Measurements from ENCODE around the gene KAT6B.
A peak's percentile ranks its signal among the peaks of the same experiment; 100 is the strongest.
"Not testable (repeated sequence)": the region's sequence is repeated elsewhere in the genome, so short reads cannot be mapped to it uniquely, and the experiment has no call there.

The KAT6B gene

DNA sequence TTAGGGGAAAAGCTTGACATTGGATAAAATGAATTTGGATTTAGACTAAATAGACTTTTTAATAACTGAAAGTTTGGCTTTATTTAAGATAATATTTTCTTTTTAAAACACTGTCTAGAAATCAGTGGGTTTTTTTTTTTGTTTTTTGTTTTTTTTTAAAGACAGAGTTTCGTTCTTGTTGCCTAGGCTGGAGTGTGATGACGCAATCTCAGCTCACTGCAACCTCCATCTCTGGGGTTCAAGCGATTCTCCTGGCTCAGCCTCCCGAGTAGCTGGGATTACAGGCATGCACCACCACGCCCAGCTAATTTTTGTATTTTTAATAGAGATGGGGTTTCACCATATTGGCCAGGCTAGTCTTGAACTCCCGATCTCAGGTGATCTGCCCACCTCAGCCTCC is 66.9 kb downstream of the KAT6B start:
- DNase-seq = not testable (repeated sequence)

DNA sequence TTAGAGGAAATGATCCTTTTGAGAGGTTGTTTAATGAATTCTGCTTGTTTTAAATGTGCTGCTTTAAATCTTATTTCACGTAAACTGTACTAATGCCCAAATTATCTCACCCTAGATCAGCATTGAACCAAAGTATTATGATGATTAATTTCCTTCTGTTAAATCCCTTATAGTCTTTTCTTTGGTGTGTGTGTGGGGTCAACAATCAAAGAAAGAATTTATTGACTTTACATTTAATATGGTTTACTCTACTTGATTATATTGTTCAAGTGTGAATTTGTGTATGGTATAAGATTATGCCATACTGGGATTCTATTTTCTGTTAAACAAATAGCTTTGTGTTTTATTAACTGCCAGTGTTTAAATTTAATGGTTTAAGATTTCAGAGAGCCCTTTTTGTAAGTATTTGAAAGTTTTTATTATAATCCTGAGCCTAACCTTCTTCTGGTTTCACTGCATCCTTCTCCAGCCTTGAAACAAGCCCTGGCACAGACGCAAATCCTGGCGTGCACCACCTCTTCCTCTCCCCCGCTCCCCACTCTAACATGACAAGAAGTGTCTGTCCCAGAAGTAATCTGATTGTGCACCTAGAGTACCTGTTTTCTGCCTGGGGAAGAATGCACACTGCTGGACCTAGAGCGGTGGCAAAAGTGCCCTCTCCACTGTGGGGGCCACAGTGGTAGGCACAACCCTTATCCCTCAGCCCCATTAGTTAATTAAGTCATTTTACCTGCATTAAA is 70.6 kb downstream of the KAT6B start:
- DNase-seq = no peak

DNA sequence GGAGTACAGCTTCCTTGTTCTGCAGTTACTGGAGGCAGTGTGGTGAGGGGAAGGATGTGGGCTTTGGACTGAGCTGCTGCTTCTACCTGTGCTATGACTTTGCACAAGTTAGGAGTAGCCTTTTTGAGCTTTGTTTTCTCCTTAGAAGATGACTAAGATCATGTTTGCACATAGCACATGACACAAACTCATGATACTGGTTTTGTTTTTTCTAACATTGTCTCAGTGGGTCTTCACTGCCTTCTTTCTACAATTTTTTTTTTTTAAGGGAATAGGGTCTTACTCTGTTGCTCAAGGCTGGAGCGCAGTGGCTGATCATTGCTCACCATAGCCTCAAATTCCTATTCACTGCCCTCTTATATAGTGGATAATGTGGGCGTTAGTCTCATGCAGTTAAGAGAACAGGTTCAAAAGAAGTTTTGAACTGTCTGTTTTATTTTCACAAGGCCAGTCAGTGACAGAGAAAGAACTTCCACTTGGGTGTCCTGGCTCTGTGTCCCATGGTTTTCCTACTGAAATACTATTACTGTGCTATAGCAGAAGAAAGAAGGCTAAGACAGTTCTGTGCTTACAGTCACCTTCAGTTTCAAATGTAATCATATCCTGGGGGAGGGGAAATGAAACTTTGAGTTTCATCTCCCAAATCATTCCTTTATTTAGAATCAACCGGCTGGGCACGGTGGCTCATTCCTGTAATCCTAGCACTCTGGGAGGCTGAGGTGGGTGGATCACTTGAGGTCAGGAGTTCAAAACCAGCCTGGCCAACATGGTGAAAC is 72.0 kb downstream of the KAT6B start:
- DNase-seq = peak; percentile 33 to 47

DNA sequence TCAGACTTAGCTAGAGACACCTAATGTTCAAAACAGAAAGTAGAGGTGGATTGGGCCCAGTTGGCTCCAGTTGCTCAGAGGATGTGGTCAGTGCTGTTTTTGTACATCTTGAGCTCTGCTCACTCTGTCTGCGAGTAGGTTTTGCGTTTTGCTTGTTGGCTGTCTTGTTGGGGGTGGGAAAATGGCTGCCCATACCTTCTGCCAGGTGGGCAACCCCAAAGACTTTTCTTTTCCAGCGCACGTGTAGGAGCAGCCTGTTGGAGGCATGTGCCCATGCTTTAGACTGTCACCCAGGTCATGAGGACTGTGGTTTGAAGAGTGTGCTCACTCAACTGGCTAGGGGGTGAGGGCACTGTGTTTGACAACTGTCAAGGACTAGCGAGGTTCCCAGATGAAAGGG is 73.9 kb downstream of the KAT6B start:
- no peak for DNase-seq

DNA sequence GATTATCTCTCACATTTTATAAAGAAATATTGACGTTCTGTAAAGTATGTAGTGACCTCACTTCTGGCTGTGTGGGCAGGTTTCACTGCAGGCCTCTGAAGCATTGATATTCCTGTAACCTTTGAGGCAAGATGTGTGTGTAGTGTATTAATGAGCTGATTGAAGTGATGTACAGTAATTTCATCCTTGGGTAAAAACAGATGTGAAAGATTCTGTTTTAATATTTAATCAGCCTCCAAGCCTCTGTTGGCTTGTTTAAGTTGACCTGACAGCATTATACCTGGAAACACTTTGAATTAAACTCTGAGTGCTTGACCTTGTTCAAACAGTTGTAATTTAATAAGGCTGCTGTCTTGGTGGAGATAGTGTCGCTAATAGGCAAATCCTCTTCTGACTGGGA is 74.9 kb downstream of the KAT6B start:
- DNase-seq = no peak

DNA sequence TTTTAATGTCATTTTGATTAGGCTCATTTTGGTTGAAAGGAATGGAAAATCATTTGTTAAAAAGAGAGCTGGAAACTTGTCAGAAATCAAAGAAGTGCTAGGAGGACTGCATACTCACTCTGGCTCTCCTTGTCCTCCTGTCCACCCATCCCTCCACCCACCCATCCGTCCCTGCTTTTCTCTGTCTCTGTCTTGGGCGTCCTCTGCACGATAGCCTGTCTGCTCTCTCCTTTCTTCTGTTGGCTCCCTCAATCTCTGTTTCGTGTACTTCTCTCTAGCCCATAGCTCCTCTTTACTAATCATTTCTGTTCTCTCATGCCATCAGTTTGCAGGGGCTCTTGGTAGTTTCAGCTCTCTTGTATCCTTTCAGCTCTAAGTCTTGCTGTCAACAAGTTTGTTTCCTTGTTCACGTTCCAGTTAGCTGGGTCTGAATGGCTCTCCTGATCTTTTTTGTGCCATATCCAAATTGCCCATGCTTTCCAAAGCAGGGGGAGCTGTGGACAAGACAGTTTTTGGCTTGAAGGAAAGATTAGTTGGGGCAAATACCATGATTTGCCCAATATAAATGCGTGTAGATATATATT is 75.6 kb downstream of the KAT6B start:
- DNase-seq = no peak

DNA sequence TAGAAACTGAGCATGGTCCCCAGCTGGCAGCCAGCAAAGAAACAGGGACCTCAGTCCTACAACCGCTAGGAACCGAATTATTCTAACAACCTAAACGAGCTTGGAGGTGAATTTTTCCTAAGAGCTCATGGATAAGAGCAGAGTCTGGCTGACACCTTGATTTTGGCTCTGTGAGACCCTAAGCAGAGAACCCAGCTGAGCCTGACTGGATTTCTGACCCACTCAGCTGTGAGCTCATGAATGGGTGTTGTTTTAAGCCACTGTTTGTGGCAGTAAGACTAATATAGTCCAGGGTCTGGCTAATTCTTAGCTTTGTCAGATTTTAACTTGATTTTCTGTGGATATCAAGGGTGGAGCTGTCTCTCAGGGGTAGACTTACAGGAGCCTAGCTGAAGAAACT is 77.1 kb downstream of the KAT6B start:
- DNase-seq = no peak

DNA sequence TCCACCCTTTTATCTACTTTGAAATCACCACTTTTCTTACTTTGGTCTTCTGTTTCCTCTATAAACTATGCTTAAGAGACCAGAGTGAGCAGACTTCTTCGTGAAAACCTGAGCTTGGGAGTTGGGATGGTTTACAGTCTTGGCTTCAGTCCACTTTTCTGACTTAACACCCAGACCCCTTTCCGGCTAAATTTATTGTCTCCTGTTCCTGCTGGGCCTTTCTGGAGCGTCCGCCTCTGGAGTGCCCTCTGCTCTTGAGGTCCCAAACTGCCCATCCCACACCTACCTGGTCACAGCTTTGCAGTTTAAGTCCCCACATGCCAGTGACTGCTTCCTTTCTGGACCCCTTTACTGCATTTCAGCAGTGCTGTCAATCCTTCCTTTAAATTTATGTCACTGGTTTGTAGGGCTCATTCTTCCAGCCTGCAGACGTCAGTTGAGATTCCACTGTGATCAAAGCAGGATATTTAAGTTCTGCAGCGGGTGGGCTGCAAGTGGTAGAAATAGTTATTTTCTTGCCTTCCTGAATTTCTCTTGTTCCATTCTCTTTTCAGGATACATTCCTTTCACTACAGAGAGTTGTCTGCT is 80.3 kb downstream of the KAT6B start:
- no peak for DNase-seq

DNA sequence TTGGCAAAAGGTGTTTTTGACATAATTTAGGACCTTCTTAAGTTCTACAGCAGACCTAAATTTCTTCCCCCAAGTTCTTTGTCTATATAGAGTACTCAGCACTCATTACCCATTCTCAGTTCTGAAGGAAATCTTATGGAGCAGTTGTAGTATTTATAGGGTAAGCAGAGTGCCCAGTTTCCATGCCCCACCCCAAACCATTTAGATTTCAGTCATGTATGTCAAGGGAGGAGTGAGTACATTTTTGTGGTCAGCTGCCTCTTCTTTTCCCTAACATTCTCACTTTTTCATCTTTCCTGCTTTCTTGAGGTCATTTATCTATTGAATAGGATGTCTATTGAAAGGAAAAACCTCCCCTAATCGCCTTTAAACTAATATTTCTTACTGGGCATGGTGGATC is 83.3 kb downstream of the KAT6B start:
- DNase-seq = no peak

DNA sequence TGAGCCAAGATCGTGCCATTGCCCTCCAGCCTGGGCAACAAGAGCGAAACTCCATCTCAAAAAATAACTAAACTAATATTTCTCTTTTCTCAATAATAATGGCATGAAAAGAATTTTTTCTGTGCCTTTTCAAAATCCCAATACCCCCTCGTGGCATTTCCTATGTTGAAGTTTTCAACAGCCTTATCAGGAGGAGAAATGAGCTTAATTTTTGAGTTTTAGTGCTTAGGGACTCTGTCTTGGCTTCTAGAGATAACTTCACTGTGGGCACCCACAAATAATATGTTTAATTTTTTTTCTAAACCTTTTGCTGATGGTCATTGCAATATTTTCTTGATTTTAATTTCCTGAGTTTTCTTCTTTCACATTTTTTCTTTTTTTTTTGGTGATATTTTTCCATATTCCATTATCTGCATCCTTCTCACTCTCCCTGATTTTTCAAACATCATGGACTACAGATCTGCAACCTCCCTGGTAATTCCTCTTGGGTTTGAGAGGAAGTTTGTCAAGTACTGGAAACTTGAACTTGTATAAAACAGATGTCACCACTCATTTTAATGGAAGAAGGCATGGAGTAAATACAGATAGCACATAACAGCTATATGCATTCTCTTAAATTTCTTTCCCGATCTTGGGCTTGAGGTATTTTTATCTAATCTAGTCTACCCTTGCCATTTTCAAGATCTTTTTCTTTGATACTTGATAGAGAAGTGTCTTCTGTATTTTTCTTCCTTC is 84.0 kb downstream of the KAT6B start:
- DNase-seq = no peak

DNA sequence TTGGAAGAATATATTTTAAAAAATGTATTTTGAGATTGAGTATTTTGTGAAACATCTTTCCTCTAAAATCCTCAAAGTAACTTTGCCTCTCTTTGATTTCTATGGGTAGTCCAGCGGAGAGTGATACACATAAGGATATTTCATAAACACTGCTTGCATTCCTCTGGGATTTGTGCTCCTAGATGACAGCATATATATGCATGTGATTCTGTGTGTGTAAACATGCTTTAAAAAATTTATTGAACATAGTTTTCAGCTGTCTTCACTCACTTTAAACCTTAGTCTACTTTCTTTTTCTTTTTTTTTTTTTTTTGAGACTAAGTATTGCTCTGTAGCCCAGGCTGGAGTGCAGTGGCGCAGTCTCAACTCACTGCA is 84.6 kb downstream of the KAT6B start:
- no peak for DNase-seq

DNA sequence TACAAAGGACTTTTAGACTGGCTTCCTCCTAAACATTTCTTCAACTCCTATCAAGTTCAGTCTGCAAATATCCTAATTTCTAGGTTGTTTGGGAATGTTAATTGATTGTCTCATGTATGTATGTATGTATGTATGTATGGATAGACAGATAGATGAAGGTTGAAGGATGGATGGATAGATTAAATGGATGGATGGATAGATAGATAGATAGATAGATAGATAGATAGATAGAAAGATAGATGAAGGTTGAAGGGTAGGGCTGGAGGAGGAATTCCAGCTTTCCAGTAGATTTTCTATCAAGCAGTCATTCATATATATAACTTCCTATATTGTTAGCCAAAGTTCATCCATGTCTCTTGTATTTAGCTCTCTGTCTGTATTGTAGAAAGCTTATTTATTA is 85.8 kb downstream of the KAT6B start:
- no peak for DNase-seq

DNA sequence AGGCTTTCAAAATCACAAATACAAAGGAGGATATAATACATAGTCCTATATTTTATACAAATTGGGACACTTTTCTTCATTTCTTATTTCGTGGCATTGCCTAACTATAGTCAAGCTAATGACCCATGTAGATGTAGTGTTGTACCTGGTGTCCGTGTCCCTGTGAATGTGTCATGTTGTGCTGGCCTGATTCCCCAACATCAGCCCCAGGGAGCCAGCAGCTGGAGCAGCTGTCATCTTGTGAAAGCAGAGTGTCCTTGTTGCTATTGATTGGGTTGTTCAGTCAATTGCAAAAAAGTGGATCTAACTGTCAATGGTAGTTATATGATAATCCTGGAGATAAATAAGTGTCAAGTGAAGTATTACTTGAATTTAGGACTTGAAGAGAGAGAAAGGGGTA is 86.3 kb downstream of the KAT6B start:
- DNase-seq = no peak

DNA sequence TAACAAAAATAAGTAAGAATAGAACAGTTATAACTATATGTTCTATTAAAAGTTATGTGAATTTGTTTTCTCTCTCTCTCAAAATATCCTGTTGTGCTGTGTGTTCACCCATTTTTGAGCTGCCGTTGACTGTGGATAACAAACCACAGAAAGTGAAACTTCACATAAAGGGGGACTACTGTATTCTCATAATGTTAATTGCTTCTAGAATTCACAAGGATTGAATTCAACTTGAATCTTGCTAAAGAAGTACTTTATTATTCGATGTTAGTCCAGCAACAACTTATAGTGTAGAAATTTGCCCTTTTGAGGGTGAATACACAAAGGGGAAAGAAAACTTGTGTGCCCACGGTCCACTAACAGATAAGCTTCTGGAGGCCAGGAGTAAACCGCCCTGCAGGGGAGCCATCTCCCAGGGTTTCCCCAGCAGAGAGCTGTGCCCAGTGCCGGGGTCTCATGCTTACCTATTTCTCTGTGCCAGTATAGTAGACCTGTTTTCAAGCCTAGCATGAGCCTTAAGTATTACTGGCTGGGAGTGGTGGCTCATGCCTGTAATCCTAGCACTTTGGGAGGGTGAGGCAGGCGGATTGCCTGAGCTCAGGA is 87.1 kb downstream of the KAT6B start:
- no peak for DNase-seq

DNA sequence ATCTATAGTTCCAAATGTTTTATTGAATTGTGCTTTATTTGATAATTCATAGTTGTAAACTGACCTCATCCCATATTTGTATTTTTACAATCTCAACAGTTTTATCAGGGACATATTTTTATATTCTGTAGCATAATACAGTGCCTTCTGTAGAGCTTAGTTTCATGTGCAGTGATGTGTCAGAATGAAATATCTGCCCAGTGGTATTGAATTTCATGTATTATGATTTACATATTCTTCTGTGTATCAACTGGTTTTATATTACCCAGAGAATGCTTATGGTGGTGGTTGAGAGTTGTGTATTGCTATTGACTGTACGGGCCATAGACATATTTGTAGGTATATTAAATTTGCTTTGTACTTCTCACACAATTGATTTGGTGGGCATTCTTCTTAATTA is 89.9 kb downstream of the KAT6B start:
- no peak for DNase-seq

DNA sequence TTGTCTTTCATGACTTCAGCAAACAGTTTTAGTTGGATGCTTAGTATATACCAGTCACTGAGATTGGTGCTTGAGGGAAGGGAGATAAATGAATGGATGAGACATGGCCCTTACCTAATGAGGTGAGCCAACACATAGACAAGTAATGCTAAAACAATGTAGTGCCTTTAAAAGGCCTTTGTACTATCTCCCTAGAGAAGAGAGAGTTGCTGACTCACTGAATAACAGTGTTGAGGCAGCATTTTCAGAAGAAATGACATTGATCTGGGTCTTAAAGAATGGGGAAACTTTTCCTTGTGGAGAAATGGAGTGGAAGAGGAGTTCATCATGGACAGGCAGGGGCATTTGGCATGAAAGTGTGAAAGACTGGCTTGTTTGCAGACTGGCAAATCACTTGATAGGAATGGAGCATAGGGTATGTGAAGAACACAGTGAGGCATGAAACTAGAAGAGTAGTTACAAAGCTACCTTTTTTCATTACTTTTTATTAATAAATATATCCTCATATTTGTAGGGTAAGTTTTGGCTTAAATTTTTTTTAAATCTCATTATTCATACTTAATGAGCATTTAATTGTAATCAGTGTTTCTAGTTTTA is 91.2 kb downstream of the KAT6B start:
- DNase-seq = no peak

DNA sequence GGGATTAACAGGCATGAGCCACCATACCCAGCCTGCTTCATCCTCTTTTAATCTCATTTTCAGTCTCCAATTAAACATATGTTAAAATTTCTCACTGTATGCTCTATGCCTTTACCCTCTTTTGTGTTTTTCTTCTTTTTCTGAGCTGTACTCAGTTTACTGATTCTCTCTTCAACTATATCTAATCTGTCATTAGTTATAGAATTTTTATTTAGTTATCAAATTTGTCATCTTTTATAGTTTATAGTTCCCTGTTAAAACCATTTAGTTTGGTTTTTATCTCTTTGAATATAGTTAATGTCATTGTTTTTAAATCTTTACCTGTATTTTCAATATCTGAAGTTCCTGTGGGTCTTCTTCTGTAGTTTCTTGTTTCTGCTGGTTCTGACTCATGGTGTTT is 93.3 kb downstream of the KAT6B start:
- no peak for DNase-seq

DNA sequence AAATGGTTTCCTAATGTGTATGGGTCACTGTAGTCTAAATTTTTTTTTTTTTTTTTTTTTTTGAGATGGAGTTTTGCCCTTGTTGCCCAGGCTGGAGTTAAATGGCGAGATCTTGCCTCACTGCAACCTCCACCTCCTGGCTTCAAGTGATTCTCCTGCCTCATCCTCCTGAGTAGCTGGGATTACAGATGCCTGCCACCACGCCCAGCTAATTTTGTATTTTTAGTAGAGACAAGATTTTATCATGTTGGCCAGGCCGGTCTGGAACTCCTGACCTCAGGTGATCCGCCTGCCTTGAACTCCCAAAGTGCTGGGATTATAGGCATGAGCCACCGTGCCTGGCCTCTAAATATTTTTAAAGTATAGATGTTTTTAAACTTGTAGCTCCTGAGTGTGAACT is 94.7 kb downstream of the KAT6B start:
- not testable (repeated sequence) for DNase-seq

DNA sequence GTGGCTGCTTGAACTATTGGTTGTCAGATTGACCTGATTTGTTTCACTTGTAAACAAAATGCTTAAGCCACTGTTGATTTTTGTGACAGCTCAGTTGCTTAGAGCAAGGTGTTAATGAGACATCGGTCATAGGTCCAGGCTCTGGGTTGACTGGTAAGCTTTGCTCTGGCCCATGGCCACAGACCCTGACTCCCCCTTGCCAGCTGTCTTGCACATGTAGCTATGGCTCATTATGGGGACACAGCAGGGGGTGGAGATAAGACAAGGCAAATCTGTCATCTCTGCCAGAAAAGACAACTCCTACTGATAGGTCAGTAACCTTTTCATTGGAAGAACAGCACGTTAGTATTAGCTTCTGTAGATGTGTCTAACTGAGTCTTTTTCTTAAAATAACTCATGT is 95.3 kb downstream of the KAT6B start:
- no peak for DNase-seq

DNA sequence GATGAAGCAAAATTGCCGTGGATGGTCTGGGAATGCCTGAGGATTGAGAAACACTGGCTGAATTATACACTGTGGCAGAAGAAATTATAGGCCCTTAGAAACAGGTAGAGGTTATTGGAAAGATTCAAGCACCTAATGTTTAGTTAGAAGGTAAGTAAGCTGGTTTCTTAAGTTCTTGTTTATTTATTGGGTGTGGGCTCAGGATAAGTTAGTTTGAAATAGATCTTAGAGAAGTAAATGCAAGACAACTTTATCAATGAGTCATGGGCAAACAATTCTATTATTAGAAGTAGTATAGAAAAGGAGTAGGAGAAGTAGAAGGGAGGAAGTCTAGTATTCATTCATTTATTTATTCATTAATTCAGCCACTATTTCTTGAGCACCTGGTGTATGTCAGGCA is 96.5 kb downstream of the KAT6B start:
- DNase-seq = no peak

DNA sequence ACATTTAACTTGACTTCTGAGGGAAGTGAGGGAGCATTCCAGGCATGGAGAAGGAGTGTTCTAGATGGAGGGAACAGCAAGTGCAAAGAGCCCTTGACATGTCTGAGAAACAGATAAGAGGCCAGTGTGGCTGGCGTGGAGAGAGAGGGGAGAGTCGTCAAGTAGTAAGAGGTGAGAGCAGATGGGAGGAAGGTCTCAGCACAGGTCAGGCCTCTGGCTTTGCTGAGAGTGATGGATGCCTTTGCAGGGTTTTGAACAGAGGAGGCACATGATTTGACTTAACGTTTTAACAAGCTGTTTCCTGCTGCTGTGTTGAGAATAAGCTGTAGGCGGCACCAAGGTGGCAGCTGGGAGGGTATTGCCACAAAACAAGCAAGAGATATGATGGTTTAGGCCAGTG is 97.2 kb downstream of the KAT6B start:
- DNase-seq = peak in 1 of 2 experiments; percentile 29

DNA sequence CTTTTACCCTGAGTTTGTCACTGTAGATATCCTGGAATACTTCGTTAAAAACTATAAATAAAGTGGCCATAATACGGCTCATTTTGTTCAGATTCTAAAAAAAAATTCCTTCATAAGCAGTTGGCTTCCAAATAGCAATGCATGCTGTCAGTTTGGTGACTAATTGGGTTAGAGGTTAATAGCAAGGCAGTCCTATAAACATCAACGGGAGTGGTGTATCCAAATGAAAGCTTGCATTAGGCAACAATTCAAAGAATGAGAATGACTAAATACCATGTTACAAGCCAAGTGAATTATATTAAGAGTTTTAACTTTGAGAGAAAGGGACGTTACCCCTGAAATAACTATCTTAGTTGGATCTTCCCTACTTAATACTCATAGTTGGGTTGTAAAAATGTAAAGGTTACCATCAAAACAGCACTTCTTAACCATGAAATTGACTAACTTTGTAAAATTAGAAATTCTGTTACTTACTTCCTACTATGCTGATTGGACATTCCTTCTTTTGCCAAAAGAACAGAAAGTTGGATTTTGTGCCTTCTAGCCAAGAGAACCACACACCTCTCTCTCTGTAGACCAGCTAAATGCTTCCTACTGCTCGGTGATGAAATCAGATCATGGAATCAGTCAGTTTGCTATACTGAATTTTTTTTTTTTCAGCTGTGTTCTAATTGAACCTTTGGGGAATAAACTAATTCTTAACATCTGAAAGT is 98.0 kb downstream of the KAT6B start:
- no peak for DNase-seq
